HTERT RPE-1 (cell line): ENCODE results near the gene TRIM46.

Experiments
- in situ Hi-C: fragments of 300-500 bp; cut with MboI; formaldehyde crosslinking; loops from 4 replicates; pipeline ENCODE4 v1.14.3; 2020; ENCODE audit warnings: low sequenced_read_pairs

Gene TRIM46

DNA sequence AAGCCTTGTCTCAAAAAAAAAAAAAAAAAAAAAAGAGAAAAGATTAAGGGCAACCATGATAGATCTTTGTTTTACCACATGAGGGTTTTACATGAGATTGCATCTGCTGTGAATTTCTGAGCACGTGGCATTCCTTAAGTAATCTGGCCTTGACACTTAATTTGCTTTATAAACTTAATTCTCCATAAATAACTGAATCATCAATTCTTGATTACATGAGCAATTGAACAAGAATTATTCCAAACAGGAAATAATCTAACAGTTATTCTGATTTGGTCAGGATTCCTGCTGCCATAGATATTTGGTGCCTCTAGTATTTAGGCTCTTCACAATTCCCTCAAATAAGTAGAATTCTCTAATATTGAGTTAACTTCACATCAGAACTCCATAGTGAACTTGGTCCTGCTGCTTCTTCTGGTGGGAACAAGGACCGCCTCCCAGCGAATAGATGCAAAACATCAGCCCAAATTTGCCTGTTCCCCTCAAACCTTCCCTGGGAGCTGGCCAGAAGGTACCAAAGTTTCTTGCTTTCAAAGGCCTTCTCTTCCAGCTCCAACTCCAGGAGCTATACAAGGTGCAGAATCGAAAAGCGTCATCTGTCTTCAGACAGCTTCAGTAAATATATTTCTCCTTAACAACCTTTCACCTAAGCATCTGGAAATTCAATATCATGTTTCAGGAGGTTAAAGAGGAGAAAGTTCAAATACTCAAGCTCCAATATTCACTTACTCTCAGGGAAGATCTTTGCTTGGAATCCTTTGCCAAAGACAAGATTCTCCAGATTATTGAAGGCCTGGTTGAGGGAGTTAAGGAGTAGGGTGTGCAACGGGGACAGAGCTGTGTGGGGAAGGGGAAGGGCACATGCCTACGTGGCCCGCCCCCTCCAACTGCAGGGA lies 1.6 kb upstream of the TRIM46 start:
- in situ Hi-C loops, result no loop called here

DNA sequence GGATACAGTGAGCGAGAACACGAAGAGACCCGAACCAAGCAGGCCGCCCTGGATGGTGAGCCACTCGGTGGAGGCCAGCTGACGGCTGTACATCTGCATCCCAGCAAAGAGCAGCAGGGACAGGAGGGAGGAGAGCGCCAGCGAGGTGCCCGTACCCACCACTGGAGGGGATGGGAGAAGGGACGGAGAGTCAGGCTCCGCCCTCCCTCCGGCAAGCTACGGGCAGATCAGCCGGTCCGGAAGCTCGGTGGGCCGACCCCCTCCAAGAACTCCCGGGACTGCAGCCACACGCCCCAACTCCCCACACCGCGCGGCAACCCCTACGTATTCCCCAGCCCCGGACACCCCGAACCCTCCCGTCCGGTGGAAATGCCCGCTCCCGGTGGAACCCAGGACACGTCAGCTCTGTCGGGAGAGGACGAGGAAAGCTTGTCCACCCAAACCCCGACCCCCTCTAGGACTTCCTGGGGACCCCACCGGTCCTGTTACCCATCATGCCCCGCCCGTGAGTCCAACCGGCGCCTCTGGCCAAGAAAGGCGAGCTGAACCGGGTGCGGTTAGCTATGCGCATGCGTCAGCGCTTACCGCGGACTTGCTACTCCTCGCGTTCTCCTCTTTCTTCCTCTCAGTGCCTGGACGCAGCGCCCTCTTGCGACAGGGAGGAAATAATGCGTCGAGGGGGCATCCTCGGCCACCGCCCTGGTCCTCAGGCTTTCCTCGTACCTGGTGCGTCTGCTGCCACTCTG lies 744 bp upstream of the TRIM46 start, which contains the start of gene KRTCAP2:
TSS of gene KRTCAP2 (minus strand) at position 573 of the 746 bp plus-strand sequence. CDS start at position 493, 80 bp downstream.
- in situ Hi-C loops, result no loop called here

DNA sequence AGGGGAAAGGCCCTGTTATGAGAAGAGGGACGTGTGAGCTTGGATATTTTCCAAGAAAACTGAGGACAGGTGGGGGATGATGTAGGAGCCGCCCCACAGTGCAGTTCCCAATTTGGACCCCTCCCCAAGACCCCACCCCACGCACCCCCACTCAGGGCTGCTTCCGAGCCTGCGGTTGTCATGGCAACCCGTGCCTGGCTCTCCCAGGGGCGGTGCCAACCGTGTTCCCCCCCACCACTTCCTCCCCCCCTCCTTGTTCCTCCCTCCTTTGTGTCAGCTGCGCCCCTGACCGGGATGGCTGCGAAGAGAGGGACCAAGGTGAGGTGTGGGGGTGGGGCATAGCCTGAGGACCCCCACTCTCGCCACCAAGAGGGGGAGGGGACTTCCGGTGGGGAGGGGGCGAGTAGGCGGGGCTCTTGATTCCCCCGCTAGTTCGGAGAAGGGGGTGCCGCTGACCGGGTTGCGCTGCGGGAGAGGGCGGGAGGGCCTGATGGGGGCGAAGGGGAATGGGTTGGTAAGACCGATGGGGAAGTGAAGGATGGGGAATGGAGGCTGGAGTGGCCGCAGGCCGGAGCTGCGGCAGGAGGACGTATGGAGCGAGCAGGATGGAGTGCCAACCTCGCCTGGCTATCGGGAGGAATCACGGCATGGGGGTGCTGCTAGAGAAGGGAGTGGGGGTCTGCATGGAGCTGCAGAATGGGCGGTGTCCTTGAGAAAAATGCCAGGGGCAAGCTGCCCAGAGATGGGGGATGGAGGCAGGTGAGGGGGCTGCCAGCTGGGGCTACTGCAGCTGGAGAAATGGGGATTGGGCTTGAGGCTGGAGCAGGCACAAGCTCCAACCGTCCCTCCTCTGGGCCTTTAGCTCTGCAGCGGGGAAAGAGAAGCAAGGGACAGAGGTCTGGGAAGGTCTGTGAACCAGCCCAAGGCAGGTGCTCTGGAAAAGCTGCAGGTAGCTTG lies 953 bp downstream of the TRIM46 start:
- in situ Hi-C loops, result no loop called here

DNA sequence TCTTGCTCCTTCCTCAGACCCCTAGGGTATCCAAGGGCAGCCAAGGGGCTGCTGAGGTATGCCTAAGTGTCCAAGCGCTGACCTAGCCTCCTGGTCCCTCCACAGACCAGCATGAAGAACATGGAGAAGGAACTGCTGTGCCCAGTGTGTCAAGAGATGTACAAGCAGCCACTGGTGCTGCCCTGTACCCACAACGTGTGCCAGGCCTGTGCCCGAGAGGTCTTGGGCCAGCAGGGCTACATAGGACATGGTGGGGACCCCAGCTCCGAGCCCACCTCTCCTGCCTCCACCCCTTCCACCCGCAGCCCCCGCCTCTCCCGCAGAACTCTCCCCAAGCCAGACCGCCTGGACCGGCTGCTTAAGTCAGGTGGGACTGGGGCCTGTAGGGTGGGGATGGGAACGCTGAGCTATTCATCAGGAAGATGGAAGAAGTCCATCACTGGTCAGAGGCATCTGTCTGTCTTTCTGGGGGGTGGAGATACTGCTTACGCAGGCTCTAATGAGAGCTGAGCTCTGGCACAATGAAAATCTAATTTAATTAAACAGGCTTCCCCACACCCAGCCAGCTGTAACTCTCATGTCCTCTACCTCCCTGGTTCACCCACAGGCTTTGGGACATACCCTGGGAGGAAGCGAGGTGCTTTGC lies 1.8 kb downstream of the TRIM46 start:
- in situ Hi-C loops, result no loop called here

DNA sequence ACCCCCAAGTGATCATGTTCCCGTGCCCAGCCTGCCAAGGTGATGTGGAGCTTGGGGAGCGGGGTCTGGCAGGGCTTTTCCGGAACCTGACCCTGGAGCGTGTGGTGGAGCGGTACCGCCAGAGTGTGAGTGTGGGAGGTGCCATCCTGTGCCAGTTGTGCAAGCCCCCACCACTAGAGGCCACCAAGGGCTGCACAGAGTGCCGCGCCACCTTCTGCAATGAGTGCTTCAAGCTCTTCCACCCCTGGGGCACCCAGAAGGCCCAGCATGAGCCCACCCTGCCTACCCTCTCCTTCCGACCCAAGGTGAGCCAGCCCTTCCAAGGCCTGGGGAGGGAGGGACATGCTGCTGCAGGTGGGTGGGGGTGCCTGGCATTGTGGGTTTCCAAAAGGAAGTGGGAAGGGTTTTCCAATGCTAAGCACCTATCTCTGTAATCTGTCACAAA lies 2.3 kb downstream of the TRIM46 start:
- in situ Hi-C loops, result no loop called here

DNA sequence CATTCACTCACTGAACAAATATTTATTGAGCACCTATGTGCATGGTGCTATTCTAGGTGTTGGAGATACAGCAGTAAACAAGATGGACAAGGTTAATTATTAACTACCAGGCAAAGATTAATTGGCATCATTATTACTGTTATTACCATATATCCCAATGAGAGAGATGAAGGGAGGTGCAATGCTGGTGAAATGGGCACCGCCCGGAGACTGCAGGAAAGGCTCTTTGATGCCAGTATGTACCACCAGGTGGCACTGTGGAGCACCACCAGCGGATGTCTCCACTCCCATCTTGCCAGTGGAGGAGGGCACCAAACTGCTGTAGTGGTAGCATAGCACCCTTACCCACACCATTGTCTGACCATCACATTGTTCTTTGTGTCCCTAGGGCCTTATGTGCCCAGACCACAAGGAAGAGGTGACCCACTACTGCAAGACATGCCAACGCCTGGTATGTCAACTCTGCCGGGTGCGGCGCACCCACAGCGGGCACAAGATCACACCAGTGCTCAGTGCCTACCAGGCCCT lies 3.0 kb downstream of the TRIM46 start:
- in situ Hi-C loops, result no loop called here

DNA sequence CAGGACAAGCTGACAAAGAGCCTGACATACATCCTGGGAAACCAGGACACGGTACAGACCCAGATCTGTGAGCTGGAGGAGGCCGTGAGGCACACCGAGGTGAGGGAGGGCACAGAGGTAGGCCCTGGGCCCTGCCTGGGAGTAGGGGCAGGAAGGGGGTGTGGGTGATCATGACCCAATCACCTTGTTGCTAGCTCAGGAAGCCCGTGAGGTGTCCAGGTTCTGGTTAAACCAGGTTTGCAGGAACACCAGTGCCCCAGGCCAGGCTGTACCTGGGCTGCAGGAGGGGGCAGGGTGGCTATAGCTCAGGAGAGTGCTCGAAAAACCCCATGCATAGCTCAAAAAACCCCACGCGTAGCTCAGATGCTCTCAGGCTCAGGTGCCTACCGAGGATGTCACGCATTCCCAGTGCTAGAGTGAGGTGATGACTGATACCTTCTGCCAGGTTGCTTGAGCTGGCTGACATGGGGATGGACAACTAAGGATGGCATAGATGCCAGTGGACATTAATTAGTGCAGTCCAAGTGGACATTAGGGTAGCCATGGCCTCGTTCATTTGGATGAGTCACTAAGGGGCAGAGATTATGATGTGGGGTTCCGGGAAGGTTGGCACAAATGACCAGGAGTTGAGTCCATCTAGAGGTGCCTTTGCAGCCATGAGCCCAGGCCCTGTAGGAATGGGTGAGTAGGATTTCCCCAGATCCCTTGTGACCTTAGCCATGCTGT lies 3.7 kb downstream of the TRIM46 start:
- in situ Hi-C loops, result no loop called here

DNA sequence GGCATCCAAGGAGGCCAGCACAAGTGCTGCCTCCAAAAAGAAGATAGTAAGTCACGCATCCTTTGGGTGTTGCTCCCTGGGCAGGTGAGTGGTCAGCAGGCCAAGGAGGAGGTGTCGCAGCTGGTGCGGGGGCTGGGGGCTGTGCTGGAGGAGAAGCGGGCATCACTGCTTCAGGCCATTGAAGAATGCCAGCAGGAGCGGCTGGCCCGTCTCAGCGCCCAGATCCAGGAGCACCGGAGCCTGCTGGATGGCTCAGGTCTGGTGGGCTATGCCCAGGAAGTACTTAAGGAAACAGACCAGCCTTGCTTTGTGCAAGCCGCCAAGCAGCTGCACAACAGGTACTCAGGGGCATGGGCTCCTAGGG lies 4.3 kb downstream of the TRIM46 start:
- in situ Hi-C loops, result no loop called here

DNA sequence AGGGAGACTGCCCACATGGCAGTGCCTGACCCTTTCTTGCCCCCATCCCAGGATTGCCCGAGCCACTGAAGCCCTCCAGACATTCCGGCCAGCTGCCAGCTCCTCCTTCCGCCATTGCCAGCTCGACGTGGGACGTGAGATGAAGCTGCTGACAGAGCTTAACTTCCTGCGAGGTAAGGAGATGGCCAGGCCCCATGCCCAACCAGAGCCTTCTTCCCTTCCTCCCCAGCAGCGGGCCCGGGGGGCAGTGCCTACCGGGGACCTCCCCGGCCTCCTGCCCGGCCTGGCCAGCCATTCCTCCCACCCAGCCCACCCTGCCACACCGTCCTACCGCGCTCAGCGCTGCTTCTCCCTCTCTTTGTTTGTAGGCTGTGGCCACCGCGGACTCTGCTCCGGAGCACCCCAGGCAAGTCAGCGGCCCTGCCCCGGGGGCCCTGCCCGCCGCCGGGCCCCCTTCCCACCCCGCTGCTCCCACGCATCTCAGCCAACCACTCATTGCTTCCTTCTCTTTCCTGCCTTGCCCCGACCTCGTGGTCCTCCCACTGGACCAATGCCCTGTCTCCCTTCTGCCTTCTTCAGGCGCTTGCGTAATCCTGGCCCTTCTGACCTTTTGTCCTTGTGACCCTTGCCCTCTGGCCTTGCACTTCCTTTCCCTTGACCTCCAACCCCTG lies 4.9 kb downstream of the TRIM46 start:
- in situ Hi-C loops, result no loop called here

DNA sequence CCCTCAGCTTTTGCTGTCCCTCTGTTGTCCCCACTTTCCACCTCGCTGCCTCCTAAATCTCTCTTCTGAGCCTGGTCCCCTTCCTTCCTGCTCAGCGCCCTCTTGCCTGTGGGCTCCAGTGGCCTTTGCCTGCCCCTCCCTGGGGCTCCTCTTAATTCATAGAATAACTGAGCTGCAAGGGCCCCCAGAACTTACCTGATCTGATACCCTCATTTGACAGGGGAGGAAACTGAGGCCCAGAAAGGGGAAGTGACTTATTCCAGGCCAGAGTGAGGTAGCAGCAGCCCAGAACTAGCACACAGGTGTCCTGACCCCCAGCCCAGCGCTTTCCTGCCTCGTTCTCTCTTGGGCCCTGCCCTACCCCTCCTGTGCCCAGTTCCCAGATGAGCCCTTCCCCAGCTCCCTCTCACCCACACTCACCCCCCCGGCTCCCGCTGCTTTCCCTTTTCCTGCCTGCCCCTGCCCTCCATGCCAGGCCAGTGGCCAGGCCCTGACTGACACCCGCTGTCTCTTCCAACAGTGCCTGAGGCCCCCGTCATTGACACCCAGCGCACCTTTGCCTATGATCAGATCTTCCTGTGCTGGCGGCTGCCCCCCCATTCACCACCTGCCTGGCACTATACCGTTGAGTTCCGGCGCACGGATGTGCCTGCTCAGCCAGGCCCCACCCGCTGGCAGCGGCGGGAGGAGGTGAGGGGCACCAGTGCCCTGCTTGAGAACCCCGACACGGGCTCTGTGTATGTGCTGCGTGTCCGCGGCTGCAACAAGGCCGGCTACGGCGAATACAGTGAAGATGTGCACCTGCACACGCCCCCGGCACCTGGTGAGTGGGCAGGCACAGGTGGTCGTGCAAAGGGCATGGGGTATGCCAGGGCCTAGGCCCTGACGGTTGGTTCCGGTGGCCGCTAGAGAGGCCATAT lies 5.7 kb downstream of the TRIM46 start:
- in situ Hi-C loops, result no loop called here

DNA sequence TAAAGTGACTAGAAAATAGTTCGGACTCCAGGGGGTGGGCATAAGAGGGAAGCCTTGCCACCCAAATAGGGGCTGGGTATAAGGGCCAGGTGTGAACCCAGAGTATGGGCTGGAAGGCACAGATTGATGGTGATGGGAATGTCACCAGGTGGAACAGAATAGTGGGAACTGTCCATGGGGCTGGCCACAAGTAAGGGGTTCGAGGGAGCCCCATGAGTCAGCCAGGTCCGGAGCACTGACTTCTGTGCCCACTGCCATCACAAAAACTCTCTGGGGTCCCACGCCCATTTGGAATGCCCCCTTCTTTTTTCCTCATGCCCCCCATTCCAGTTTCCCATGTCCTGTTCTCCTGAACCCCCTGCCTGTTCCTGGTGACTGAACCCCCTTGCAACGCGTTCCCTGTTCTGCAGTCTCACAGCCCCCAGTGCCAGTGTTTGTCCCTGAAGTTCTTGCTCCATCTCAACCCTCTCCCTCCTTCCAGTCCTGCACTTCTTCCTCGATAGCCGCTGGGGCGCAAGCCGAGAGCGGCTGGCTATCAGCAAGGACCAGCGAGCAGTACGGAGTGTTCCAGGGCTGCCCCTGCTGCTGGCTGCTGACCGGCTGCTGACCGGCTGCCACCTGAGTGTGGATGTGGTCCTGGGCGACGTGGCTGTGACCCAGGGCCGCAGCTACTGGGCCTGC lies 7.9 kb downstream of the TRIM46 start:
- in situ Hi-C loops, result no loop called here

DNA sequence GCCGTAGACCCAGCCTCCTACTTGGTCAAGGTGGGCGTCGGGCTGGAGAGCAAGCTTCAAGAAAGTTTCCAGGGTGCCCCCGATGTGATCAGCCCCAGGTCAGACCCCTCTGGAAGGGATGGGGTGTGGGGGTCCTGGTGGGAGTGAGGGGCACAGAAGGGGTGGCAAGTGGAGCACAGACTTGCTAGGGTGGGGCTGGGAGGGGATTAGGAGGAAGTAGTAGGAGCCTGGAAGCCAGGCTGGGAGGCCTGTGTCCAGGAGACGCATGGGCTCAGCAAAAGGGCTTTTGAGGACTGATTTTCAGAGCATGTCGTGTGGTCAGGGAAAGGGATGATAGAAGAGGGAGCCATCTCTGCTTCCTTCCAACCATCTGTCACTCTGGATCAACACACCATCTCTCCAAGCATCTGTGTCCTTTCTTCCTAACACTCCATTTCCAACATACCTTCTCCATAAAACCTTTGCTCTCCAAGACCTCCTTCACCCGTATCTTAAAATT lies 8.5 kb downstream of the TRIM46 start:
- in situ Hi-C loops, result no loop called here

DNA sequence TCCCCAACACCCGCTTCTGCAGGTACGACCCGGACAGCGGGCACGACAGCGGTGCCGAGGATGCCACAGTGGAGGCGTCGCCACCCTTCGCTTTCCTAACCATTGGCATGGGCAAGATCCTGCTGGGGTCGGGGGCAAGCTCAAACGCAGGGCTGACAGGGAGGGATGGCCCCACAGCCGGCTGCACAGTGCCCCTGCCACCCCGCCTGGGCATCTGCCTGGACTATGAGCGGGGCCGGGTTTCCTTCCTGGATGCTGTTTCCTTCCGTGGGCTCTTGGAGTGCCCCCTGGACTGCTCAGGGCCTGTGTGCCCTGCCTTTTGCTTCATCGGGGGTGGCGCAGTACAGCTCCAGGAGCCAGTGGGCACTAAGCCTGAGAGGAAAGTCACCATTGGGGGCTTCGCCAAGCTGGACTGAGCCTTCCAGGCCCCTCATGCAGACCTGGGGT lies 10.1 kb downstream of the TRIM46 start:
- in situ Hi-C loops, result no loop called here

DNA sequence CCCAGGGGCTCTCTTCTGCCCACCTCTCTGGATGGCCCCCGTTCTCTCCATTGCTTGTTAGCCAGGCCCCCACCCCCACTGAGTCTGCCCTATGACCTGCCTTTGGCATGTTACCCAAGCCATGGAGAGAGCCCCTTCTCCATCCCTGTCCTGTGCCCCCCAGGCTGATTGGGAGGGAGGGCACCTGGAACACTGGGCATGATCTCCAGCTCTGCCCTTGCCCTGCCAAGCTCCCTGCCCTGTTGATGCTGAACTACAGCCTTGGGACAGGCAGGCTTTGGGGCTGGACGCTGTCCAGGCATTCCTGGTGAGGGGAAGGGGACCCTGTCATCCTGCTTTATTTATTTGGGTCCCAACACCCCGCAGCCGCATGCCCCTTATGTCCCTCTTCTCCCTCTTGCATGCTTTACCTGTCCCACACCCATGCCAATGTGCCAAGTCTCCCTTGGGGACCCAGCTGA lies 10.7 kb downstream of the TRIM46 start:
- in situ Hi-C loops, result no loop called here

DNA sequence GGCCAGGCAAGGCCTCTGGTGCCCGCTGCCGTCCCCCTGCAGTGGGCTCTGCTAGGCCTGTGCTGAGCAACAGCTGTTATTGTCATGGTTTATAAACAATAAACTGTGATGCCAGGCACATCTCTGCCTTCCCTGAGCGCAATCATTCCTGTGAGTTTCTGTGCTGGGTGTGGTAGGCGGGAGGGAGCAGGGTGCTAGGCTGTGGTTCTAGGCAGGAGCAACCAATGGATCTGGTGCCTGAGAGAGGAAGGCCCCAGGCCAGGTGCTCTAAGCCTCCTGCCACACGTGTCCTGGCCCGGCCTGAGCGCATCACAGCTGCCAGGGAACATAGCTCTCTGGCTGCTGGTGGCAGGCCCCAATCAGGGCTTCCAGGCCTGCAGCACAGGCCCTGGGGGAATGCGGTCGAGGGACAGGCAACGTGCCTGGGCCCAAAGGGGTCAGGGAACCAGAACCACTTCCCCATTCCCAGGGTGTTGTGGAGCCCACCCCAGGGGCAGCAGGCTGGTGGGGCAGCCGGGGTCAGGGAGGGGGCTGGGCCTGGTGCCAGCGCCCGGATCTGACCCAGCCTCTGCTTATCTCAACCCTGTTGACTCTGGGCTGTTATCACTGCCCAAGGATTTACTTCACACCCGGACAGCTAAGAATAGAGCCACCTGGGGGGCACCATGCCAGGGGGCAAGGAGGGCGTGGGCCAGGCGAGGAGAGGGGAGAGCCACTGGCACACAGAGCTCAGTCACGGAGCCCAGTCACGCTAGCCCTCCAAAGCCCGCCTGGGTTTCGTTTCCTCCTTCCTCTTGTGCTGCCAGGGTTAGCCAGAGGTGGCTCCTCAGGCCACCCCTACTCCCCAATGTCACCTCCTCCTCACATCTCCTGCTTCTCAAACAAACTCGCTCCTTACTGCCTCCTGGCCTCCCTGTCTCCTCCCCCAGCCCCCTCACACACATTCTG lies 11.5 kb downstream of the TRIM46 start:
- in situ Hi-C loops, result no loop called here

DNA sequence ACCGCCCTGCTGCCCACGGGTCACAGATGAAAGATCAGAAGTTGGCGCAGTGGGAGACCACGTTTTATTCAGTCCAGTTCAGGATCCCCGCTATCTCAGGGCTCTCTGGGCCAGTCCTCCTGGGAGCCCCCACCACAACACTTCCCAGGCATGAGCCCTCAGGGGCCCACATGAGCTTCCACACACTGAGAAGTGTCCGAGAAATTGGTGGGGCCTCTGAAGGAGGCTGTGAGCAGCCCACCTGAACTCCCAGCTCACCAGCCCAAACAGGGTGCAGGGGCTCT lies 12.1 kb downstream of the TRIM46 start:
- in situ Hi-C loops, result no loop called here
